ENCODE data around the gene CHST3.

CHST3 gene

DNA sequence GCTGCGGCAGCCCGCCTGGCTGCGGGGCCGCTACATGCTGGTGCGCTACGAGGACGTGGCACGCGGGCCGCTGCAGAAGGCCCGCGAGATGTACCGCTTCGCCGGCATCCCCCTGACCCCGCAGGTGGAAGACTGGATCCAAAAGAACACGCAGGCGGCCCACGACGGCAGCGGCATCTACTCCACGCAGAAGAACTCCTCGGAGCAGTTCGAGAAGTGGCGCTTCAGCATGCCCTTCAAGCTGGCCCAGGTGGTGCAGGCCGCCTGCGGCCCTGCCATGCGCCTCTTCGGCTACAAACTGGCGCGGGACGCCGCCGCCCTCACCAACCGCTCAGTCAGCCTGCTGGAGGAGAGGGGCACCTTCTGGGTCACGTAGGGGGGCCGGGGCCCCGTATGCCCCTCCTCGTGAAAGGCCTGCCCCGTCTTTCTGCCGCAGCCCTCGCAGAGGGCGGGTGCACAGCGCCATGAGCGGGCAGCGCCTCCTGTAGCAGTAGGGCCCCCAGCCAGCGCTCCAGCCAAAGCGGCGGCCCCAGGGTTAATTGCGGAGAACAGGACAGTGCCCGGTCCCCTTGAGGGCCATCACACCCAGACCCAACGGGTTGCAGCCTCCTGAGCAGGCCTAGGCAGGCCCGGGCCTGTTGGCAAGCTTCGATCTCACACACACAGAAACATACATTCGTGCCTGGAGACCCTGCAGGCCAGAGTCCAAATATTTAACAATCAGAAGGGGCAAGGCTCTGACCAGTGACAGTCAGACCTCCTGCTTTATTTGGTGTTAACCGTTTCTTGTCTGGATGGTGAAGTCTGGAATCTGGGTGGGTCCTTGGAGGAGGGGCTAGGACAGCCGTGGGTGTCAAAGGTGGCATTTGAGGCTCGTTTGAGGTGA lies 44.1 kb downstream of the CHST3 start:
- no peak overlapping the region for H3K4me3 ChIP-seq (ENCODE audit: low read depth, low read length)
- H3K9me3 ChIP-seq, result no peaks in the 10 kb centered on the region
- no peaks in the 10 kb centered on the region for H3K27me3 ChIP-seq
- TF ChIP-seq, protein P1, sequence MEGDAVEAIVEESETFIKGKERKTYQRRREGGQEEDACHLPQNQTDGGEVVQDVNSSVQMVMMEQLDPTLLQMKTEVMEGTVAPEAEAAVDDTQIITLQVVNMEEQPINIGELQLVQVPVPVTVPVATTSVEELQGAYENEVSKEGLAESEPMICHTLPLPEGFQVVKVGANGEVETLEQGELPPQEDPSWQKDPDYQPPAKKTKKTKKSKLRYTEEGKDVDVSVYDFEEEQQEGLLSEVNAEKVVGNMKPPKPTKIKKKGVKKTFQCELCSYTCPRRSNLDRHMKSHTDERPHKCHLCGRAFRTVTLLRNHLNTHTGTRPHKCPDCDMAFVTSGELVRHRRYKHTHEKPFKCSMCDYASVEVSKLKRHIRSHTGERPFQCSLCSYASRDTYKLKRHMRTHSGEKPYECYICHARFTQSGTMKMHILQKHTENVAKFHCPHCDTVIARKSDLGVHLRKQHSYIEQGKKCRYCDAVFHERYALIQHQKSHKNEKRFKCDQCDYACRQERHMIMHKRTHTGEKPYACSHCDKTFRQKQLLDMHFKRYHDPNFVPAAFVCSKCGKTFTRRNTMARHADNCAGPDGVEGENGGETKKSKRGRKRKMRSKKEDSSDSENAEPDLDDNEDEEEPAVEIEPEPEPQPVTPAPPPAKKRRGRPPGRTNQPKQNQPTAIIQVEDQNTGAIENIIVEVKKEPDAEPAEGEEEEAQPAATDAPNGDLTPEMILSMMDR (IDR thresholded peaks at IDR 0.05; ENCODE audit: low read depth, low read length), result no peak
- peaks cover 35% of the 10 kb centered on the region for H3K4me1 ChIP-seq
- peaks cover 21% of the 10 kb centered on the region for H3K36me3 ChIP-seq
- no peak for DNase-seq

DNA sequence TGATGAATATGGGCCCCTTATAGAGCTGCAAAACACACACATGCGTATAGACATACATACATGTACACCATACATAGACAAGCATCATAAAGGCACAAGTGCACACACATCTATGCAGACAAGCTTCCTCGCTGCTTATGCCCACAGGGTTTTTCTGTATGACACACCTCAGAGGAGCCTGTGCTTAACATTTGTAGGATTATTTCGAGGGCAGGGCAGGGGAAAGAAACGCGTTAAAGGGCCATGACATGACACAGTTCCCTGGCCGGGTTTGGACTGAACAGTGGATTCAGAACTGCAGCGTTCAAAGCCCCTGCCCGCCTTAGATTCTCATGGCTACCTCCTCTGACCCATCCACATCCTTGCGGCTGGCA lies 44.8 kb downstream of the CHST3 start:
- Histone ChIP-seq H3K36me3 (peaks cover 21% of the 10 kb centered on the region), H3K9me3 (no peaks in the 10 kb centered on the region), H3K4me3 (ENCODE audit: low read depth, low read length) (no peak overlapping the region), H3K27me3 (no peaks in the 10 kb centered on the region), H3K4me1 (peaks cover 40% of the 10 kb centered on the region)
- DNase-seq, result no peak
- TF ChIP-seq, protein P1 (IDR thresholded peaks at IDR 0.05; ENCODE audit: low read depth, low read length), result no peak

DNA sequence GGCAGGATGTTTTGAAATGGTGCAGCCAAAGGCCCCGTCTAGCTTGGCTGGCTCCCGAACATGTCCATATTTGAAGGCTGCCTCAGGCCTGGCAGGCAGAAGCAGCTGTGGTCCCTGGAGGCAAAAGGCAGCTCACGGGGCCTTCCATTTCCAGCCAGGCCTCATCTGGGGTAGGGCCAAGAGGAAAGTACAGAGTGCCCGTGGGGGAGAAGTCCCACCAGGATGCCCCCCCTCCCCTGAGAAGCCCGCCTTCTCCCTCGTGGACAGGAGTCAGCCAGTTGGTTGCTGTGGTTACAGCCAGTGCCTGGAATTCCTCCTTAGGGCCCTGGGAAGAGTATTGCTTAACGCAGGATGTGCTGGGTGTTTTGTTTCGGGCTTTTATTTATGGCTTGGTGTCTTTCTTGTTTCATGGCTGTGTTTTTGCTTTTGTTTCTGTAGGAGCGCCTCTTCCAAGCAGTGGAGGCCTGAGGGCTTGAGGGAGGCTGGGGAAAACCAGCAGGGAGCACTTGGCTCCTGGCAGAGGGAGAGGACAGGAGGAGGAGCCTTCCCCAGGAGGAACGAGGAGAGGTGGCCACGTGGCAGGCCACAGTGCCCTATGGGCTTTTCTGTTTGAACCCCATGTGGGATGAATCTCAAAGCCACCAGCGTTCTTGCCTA lies 45.4 kb downstream of the CHST3 start:
- H3K36me3 ChIP-seq, result peaks cover 21% of the 10 kb centered on the region
- TF ChIP-seq, protein P1 (IDR thresholded peaks at IDR 0.05; ENCODE audit: low read depth, low read length), result no peak
- peak; percentile 84 for DNase-seq
- H3K4me3 ChIP-seq (ENCODE audit: low read depth, low read length), result no peak overlapping the region
- no peaks in the 10 kb centered on the region for H3K27me3 ChIP-seq
- no peaks in the 10 kb centered on the region for H3K9me3 ChIP-seq
- H3K4me1 ChIP-seq, result peaks cover 44% of the 10 kb centered on the region

DNA sequence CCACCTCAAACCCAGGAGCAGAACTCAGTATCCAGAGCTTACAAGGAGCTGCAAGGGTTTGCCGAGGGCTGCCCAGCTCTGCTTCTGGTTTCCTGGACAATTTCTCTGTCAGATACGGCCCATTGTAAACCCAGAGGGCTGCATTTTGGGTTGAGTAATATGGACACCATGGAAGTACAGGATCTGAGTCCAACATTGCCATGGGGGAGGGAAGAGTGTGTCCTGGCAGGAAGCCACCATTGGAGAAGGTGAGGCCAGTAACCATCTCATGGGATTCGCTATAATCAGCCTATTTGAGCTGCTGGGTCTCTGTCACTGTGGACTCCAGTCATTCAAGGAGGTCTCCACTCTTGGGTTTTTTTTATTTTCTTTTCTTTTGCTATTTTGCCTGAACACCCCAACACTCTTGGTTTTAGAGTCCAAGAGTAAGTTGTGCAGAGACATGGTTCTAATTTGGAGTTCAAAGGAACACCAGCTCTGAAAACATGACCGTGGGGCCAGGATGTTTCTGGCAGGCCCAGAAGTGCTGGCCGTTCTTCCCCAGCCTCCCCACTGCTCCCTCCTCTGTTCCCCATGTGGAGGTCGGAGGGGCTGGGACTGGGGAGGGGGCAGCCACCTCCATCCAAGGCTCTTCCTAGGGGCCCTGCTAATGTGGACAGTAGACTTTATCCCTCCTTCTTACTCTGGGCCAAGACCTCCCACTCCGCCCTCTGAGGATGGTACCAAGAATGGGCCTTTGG lies 46.2 kb downstream of the CHST3 start:
- TF ChIP-seq, protein P1 (IDR thresholded peaks at IDR 0.05; ENCODE audit: low read depth, low read length), result no peak
- Histone ChIP-seq H3K4me1 (peaks cover 47% of the 10 kb centered on the region), H3K27me3 (no peaks in the 10 kb centered on the region), H3K36me3 (peaks cover 21% of the 10 kb centered on the region), H3K4me3 (ENCODE audit: low read depth, low read length) (no peak overlapping the region), H3K9me3 (no peaks in the 10 kb centered on the region)
- no peak for DNase-seq

DNA sequence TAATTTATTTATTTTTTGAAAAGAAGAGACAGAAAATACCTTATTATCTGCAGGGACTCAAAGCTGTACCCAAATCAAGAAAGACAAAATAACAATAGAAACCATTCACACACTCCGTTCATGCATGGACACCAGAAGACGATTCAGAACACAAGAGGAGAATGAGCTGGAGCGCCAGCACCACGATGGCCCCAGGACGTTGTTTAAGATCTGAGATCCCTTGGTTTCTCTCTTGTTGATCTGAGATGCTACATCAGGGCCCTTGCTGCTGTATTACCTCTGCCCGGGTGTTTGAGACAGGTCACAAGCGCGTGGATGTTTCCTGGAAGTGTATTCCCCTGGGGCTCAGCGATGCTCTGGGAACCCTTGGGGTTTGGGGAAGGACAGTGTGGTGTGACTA lies 46.8 kb downstream of the CHST3 start:
- peaks cover 21% of the 10 kb centered on the region for H3K36me3 ChIP-seq

More for the DNA sequence above, 46.8 kb downstream of the CHST3 start:
- TF ChIP-seq, protein P1 (IDR thresholded peaks at IDR 0.05; ENCODE audit: low read depth, low read length), result no peak
- no peak for DNase-seq
- no peak overlapping the region for H3K4me3 ChIP-seq (ENCODE audit: low read depth, low read length)
- no peaks in the 10 kb centered on the region for H3K9me3 ChIP-seq
- peaks cover 47% of the 10 kb centered on the region for H3K4me1 ChIP-seq
- H3K27me3 ChIP-seq, result no peaks in the 10 kb centered on the region
